Measurements from ENCODE around the gene HLA-DMB. TPM values are rescaled to one million over a fixed set of nuclear protein-coding genes. Genes with fewer than 3 reads are reported as not detected.

HLA-DMB gene
- total and polyA plus RNA-seq, 2 donors (not counting 3 experiments of a cell fraction or from before 2014, with no cell fraction given): 0.75 TPM; not detected in 1

- intact Hi-C loops (cut with micrococcal nuclease): loop anchor here (1.0 kb wide), 1 partner anchor 10 kb away; no protein-coding TSS in a partner anchor
- FAIRE-seq: peak; percentile 33
Observed at GRCh38 chr6:32983493-32983848, 42.6 kb upstream of the HLA-DMB start.

GRCh38 chr6:32982702-32983492 is 42.1 kb upstream of the HLA-DMB start:
- Histone ChIP-seq H3K4me3 (replicated peaks in 1 of 3; ENCODE audit: insufficient read depth in 1 of 3, low read depth in 1 of 3, low read length in 3 of 3) (no peak overlapping the region), H3K9me3 (replicated peaks; ENCODE audit: control insufficient read depth, insufficient read depth, low read length) (no peaks in the 10 kb centered on the region), H3K4me2 (ENCODE audit: insufficient read depth, low read length) (no peak overlapping the region), H3K79me2 (ENCODE audit: control insufficient read depth, insufficient read depth, low read length) (peaks cover 17% of the 10 kb centered on the region), H3K9me1 (replicated peaks; ENCODE audit: control insufficient read depth, extremely low read depth, insufficient read depth, low read length) (no peaks in the 10 kb centered on the region), H3K36me3 (ENCODE audit: control insufficient read depth in 2 of 2, extremely low read depth in 1 of 2, insufficient read depth in 2 of 2, low read length in 2 of 2) (peaks cover 25 to 31% of the 10 kb centered on the region in 2 experiments), H3K27me3 (ENCODE audit: control insufficient read depth in 2 of 2, insufficient read depth in 2 of 2, low read length in 2 of 2) (peaks cover 0 to 12% of the 10 kb centered on the region in 2 experiments), H4K20me1 (replicated peaks; ENCODE audit: control insufficient read depth, extremely low read depth, insufficient read depth, low read length) (peaks cover 9% of the 10 kb centered on the region), H2AFZ (ENCODE audit: low read depth, low read length) (no peak overlapping the region), H3K9ac (replicated peaks; ENCODE audit: extremely low read depth, insufficient read depth, low read length) (no peak overlapping the region), H3K4me1 (ENCODE audit: control insufficient read depth, extremely low read depth, insufficient read depth, low read length) (no peaks in the 10 kb centered on the region), H3K27ac (ENCODE audit: insufficient read depth, low read depth, low read length) (no peak overlapping the region)
- TF ChIP-seq EZH2 (IDR thresholded peaks at IDR 0.05; ENCODE audit: borderline replicate concordance, low read depth, low read length, severe bottlenecking) (no peak), GATA2 (IDR thresholded peaks at IDR 0.05; ENCODE audit: insufficient read depth, insufficient read length, low read depth, low read length) (no peak), POLR2AphosphoS5 (IDR thresholded peaks at IDR 0.05; ENCODE audit: insufficient read depth, low read depth, low read length) (peak; percentile 13), MYC (IDR thresholded peaks at IDR 0.05; ENCODE audit: low read depth, low read length) (no peak), CTCF (IDR thresholded peaks at IDR 0.05; ENCODE audit: extremely low read depth in 1 of 2, insufficient read depth in 1 of 2, low read depth in 1 of 2, low read length in 2 of 2) (no peak), MAX (IDR thresholded peaks at IDR 0.05; ENCODE audit: insufficient read depth, insufficient read length) (no peak), JUN (IDR thresholded peaks at IDR 0.05; ENCODE audit: borderline replicate concordance, insufficient read depth, insufficient read length, low read depth) (no peak), POLR2A (IDR thresholded peaks at IDR 0.05; ENCODE audit: low read depth, low read length) (peak; percentile 82), FOS (IDR thresholded peaks at IDR 0.05; ENCODE audit: borderline replicate concordance, insufficient read depth, low read length) (no peak)
- no peak for FAIRE-seq
- dilution Hi-C loops (cut with MboI; ENCODE audit: extremely low pct_ligation_motif_present, low sequenced_read_pairs): no loop called here
- CTCF ChIA-PET: interaction anchor here (0.8 to 12.6 kb wide), 10 partner anchors 12 to 144 kb away, joined by 3 to 580 read pairs (median 28); partner anchors contain the start of genes BRD2, HLA-DMA and TAP2
- intact Hi-C loops (cut with micrococcal nuclease): loop anchor here (1.0 kb wide), 1 partner anchor 10 kb away; no protein-coding TSS in a partner anchor
- POLR2A ChIA-PET: interaction anchor here (4.6 kb wide), 1 partner anchor 10 kb away, joined by 89 read pairs; no protein-coding TSS in a partner anchor
- BruUV-seq (replicated peaks): no TSS peak
- DNase-seq (ENCODE audit: low read depth, low spot score): no peak

More at GRCh38 chr6:32983493-32983848, 42.6 kb upstream of the HLA-DMB start:
- no peaks in the 10 kb centered on the region for H3K9me1 ChIP-seq (replicated peaks; ENCODE audit: control insufficient read depth, extremely low read depth, insufficient read depth, low read length)
- H3K9ac ChIP-seq (replicated peaks; ENCODE audit: extremely low read depth, insufficient read depth, low read length): no peak overlapping the region
- H3K9me3 ChIP-seq (replicated peaks; ENCODE audit: control insufficient read depth, insufficient read depth, low read length): no peaks in the 10 kb centered on the region
- CTCF ChIA-PET: interaction anchor here (1.5 to 12.6 kb wide), 14 partner anchors 10 to 145 kb away, joined by 8 to 580 read pairs (median 30); partner anchors contain the start of genes BRD2, HLA-DMA, HLA-DMB and TAP2
- no TSS peak for BruUV-seq (replicated peaks)
- H3K4me3 ChIP-seq (replicated peaks in 1 of 3; ENCODE audit: insufficient read depth in 1 of 3, low read depth in 1 of 3, low read length in 3 of 3): no peak overlapping the region
- dilution Hi-C loops (cut with MboI; ENCODE audit: extremely low pct_ligation_motif_present, low sequenced_read_pairs): no loop called here
- POLR2A ChIA-PET: interaction anchor here (4.6 kb wide), 1 partner anchor 11 kb away, joined by 89 read pairs; no protein-coding TSS in a partner anchor
- peaks cover 9% of the 10 kb centered on the region for H4K20me1 ChIP-seq (replicated peaks; ENCODE audit: control insufficient read depth, extremely low read depth, insufficient read depth, low read length)
- H3K79me2 ChIP-seq (ENCODE audit: control insufficient read depth, insufficient read depth, low read length): peaks cover 11% of the 10 kb centered on the region
- no peaks in the 10 kb centered on the region for H3K4me1 ChIP-seq (ENCODE audit: control insufficient read depth, extremely low read depth, insufficient read depth, low read length)
- no peak overlapping the region for H3K4me2 ChIP-seq (ENCODE audit: insufficient read depth, low read length)
- no peak overlapping the region for H2AFZ ChIP-seq (ENCODE audit: low read depth, low read length)
- TF ChIP-seq EZH2 (IDR thresholded peaks at IDR 0.05; ENCODE audit: borderline replicate concordance, low read depth, low read length, severe bottlenecking) (no peak), POLR2AphosphoS5 (IDR thresholded peaks at IDR 0.05; ENCODE audit: insufficient read depth, low read depth, low read length) (peak; percentile 1), POLR2A (IDR thresholded peaks at IDR 0.05; ENCODE audit: low read depth, low read length) (no peak)
- DNase-seq (ENCODE audit: low read depth, low spot score): no peak
- H3K36me3 ChIP-seq (ENCODE audit: control insufficient read depth in 2 of 2, extremely low read depth in 1 of 2, insufficient read depth in 2 of 2, low read length in 2 of 2): peaks cover 21 to 26% of the 10 kb centered on the region in 2 experiments
- H3K27me3 ChIP-seq (ENCODE audit: control insufficient read depth in 2 of 2, insufficient read depth in 2 of 2, low read length in 2 of 2): peaks cover 0 to 15% of the 10 kb centered on the region in 2 experiments
- H3K27ac ChIP-seq (ENCODE audit: insufficient read depth, low read depth, low read length): no peak overlapping the region
